Breast epithelium (tissue), 4 donors: ENCODE measurements around the gene XIRP2. TPM values are rescaled to one million over a fixed set of nuclear protein-coding genes. Genes with fewer than 3 reads are reported as not detected.
"Not testable (repeated sequence)": the region's sequence is repeated elsewhere in the genome, so short reads cannot be mapped to it uniquely, and the experiment has no call there.

Experiments
- DNase-seq, 2 donors: peaks; one replicate each; pipeline ENCODE4 v3.0.0-alpha.2; 2019; ENCODE audit warnings: low spot score in 2 of 2
- H3K27ac ChIP-seq, 2 donors: fragments of 200-600 bp; sonication (generic) in 1 of 2; one replicate each; pipeline ENCODE4 v1.5.1; 2016 to 2019; ENCODE audit warnings: mild to moderate bottlenecking in 1 of 2
- H3K27me3 ChIP-seq, 2 donors: fragments of 200-600 bp; sonication (generic) in 1 of 2; one replicate each; pipeline versions ENCODE4 v1.5.1 to v1.6.0; 2017 to 2019; ENCODE audit warnings: control low read depth in 1 of 2, mild to moderate bottlenecking in 1 of 2
- H3K36me3 ChIP-seq: fragments of 200-600 bp; one replicate; pipeline ENCODE4 v1.5.1; 2019
- H3K4me1 ChIP-seq, 2 donors: fragments of 200-600 bp; sonication (generic); one replicate each; pipeline ENCODE4 v1.5.1; 2016 to 2019; ENCODE audit warnings: control low read depth in 1 of 2
- H3K4me3 ChIP-seq, 3 donors: fragments of 200-600 bp; sonication (generic); 1 replicate in 2 of 3; 2 replicates in 1 of 3; pipeline ENCODE4 v1.5.1; 2016 to 2019; ENCODE audit warnings: mild to moderate bottlenecking in 3 of 3, moderate library complexity in 2 of 3
- H3K9me3 ChIP-seq, 2 donors: fragments of 200-600 bp; sonication (generic) in 1 of 2; one replicate each; pipeline ENCODE4 v1.5.1; 2016 to 2019; ENCODE audit warnings: control low read depth in 1 of 2
- POLR2A ChIP-seq: fragments of 450-650 bp; IDR thresholded peaks from one replicate; pipeline ENCODE4 v1.6.1; 2016; ENCODE audit warnings: antibody characterized with exemption, mild to moderate bottlenecking, moderate library complexity
- POLR2AphosphoS5 ChIP-seq, 3 donors: sonication (generic); formaldehyde crosslinking; IDR thresholded peaks; one replicate each; pipeline ENCODE4 v1.6.1; 2017; ENCODE audit warnings: antibody characterized with exemption in 3 of 3
- intact Hi-C: fragments of 100-400 bp; cut with DNase I; formaldehyde crosslinking; loops from one replicate; pipeline ENCODE4 v1.15.1; 2023; ENCODE audit warnings: low total_unique reads
- total RNA-seq, 3 donors: library from RNA; depleted of rRNA; stranded (reverse); fragments of >200 nt; gene quantifications; one replicate each; pipeline ENCODE4 v1.1.0, GENCODE V29; 2016
- TF ChIP-seq, protein P1 (sequence below), 3 donors: fragments of 450-650 bp; IDR thresholded peaks; one replicate each; pipeline ENCODE4 v1.5.1; 2016 to 2017; ENCODE audit warnings: antibody characterized with exemption in 3 of 3, mild to moderate bottlenecking in 3 of 3, moderate library complexity in 3 of 3

The XIRP2 gene
- total RNA-seq, 3 donors from 2014 or later, result not detected

DNA sequence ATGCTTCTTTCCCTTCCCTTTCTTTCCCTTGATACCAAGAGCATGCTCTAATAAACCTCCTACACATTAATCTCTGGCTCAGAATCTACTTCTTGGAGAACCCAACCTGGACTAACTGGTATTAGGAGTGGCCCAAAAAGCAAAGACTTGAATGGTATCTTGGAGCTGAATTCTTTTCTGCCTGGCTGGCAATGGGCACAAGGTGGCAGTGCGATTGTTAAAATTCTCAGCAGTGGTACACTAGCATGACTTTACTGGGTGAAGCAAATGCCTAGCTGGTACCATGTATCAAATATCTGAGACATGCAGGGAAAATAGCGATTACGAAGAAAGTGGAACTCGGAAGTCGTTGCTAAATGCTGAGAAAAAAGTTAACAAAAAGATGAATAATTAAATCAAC lies 376.1 kb downstream of the XIRP2 start:
- TF ChIP-seq, protein P1, sequence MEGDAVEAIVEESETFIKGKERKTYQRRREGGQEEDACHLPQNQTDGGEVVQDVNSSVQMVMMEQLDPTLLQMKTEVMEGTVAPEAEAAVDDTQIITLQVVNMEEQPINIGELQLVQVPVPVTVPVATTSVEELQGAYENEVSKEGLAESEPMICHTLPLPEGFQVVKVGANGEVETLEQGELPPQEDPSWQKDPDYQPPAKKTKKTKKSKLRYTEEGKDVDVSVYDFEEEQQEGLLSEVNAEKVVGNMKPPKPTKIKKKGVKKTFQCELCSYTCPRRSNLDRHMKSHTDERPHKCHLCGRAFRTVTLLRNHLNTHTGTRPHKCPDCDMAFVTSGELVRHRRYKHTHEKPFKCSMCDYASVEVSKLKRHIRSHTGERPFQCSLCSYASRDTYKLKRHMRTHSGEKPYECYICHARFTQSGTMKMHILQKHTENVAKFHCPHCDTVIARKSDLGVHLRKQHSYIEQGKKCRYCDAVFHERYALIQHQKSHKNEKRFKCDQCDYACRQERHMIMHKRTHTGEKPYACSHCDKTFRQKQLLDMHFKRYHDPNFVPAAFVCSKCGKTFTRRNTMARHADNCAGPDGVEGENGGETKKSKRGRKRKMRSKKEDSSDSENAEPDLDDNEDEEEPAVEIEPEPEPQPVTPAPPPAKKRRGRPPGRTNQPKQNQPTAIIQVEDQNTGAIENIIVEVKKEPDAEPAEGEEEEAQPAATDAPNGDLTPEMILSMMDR (IDR thresholded peaks at IDR 0.05), result peak in 1 of 3 donors; percentile 9
- TF ChIP-seq POLR2A, result no peak
- Histone ChIP-seq H3K4me3 (no peak overlapping the region), H3K36me3 (no peaks in the 10 kb centered on the region), H3K27ac (no peak overlapping the region), H3K4me1 (no peaks in the 10 kb centered on the region), H3K9me3 (peaks cover 7 to 10% of the 10 kb centered on the region in 2 donors), H3K27me3 (no peaks in the 10 kb centered on the region)
- DNase-seq, result no peak
- intact Hi-C loops, result no loop called here

DNA sequence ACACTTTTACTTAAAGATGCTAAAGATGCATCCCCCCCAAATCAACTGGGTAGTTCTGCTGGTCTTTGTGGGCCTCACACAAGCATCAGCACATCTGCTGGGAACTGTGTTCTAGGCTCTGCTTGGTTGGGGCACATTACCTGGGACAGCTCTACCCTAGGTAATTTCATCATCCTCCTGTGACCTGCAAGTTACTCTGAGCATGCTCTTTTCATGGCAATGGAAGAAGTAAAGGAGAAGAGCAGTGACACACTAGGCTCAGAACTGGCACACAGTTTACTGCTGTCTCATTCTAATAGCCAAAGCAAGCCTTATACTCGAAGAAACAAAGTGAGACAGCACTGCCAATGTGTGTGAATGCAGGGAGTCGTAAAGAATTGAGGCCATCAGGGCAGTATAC lies 376.7 kb downstream of the XIRP2 start:
- no peak for DNase-seq
- TF ChIP-seq, protein P1 (IDR thresholded peaks at IDR 0.05), result no peak
- TF ChIP-seq POLR2AphosphoS5 (IDR thresholded peaks at IDR 0.05), result no peak
- Histone ChIP-seq H3K4me1 (no peaks in the 10 kb centered on the region), H3K27me3 (no peaks in the 10 kb centered on the region), H3K36me3 (no peaks in the 10 kb centered on the region), H3K9me3 (peaks cover 7 to 10% of the 10 kb centered on the region in 2 donors), H3K4me3 (no peak overlapping the region), H3K27ac (no peak overlapping the region)
- intact Hi-C loops, result no loop called here

- DNase-seq, result no peak
- no peak overlapping the region for H3K27ac ChIP-seq
- H3K9me3 ChIP-seq, result peaks cover 7 to 10% of the 10 kb centered on the region in 2 donors
- no peaks in the 10 kb centered on the region for H3K4me1 ChIP-seq
- H3K36me3 ChIP-seq, result no peaks in the 10 kb centered on the region
- H3K27me3 ChIP-seq, result no peaks in the 10 kb centered on the region
- TF ChIP-seq, protein P1 (IDR thresholded peaks at IDR 0.05), result no peak
- intact Hi-C loops, result no loop called here
- no peak overlapping the region for H3K4me3 ChIP-seq
These were observed 377.4 kb downstream of the XIRP2 start for GRCh38 chr2:167265722-167266121.

DNA sequence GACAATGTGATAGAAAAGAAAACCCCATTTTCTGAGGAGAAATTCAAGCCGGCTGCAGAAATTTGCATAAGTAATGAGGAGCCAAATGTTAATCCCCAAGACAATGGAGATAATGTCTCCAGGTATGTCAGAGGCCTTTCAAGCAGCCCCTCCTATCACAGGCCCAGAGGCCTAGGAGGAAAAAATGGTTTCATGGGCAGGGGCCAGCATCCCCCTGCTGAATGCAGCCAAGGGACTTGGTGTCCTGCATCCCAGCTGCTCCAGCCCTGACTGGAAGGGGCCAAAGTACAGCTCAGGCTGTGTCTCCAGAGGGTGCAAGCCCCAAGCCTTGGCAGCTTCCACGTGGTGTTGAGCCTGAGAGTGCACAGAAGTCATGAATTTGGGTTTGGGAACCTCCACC lies 380.0 kb downstream of the XIRP2 start:
- H3K4me3 ChIP-seq, H3K27me3 ChIP-seq, H3K27ac ChIP-seq, intact Hi-C loops, H3K4me1 ChIP-seq, DNase-seq, H3K36me3 ChIP-seq: not testable (repeated sequence)
- peaks cover 7 to 10% of the 10 kb centered on the region in 2 donors for H3K9me3 ChIP-seq

- intact Hi-C loops, result no loop called here
- Histone ChIP-seq H3K4me1 (no peaks in the 10 kb centered on the region), H3K9me3 (peaks cover 7 to 10% of the 10 kb centered on the region in 2 donors), H3K27me3 (no peaks in the 10 kb centered on the region), H3K4me3 (no peak overlapping the region), H3K27ac (no peak overlapping the region), H3K36me3 (no peaks in the 10 kb centered on the region)
- TF ChIP-seq, protein P1 (IDR thresholded peaks at IDR 0.05), result no peak
- TF ChIP-seq POLR2A, result no peak
- no peak for TF ChIP-seq POLR2AphosphoS5 (IDR thresholded peaks at IDR 0.05)
- DNase-seq, result peak in 1 of 2 donors; percentile 26
These were observed 383.7 kb downstream of the XIRP2 start for GRCh38 chr2:167271932-167272331.

DNA sequence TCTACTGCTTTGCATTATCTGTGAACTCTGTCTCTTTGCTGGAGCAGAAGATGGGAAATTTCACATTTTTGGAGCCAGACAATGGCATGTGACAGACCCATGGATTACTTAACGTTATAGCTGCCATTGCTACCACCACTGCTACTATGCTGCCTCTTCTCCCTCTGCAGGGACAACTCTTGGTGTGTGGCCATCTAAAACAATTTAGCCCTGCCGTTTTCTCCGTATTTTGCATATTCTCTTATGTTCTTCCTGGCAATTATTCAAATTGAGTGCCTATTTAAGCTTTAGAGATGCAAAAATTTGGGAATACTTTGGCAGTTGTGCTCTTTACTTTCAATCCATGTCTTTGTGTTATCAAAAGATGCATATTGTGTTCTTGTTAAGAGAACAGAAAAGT lies 386.8 kb downstream of the XIRP2 start:
- no peak for TF ChIP-seq POLR2AphosphoS5 (IDR thresholded peaks at IDR 0.05)
- TF ChIP-seq POLR2A, result no peak
- TF ChIP-seq, protein P1 (IDR thresholded peaks at IDR 0.05), result no peak
- H3K9me3 ChIP-seq, result no peaks in the 10 kb centered on the region
- no peak overlapping the region for H3K27ac ChIP-seq
- H3K4me3 ChIP-seq, result no peak overlapping the region
- no peak for DNase-seq
- intact Hi-C loops, result no loop called here
- H3K36me3 ChIP-seq, result no peaks in the 10 kb centered on the region
- H3K4me1 ChIP-seq, result no peaks in the 10 kb centered on the region
- no peaks in the 10 kb centered on the region for H3K27me3 ChIP-seq
